Lung (tissue), 12 donors: Measurements from ENCODE around the gene SLC9A9. TPM values are rescaled to one million over a fixed set of nuclear protein-coding genes. Genes with fewer than 3 reads are reported as not detected.
"Not testable (repeated sequence)": the region's sequence is repeated elsewhere in the genome, so short reads cannot be mapped to it uniquely, and the experiment has no call there.

Experiments used
- ATAC-seq: fragments of 200-7000 bp; cut with Tn5 transposase; one replicate; pipeline ENCODE4 v1.9.1; 2020; ENCODE audit warnings: moderate number of reproducible peaks; ENCODE audit not compliant: insufficient read depth, low FRiP score
- DNase-seq, 3 donors: peaks; one replicate each; pipeline ENCODE4 v3.0.0-alpha.2; 2013 to 2017
- H3K27ac ChIP-seq, 2 donors: one replicate each; pipeline ENCODE4 v1.5.1; 2013; ENCODE audit warnings: mild to moderate bottlenecking in 2 of 2, moderate library complexity in 2 of 2, control low read depth in 1 of 2, inconsistent platforms in 1 of 2, low read depth in 1 of 2, low read length in 1 of 2
- H3K27me3 ChIP-seq, 3 donors: one replicate each; pipeline ENCODE4 v1.5.1; 2013; ENCODE audit warnings: low read length in 2 of 3; ENCODE audit not compliant: control insufficient read depth in 3 of 3, insufficient read depth in 3 of 3
- H3K36me3 ChIP-seq, 4 donors: one replicate each; pipeline ENCODE4 v1.5.1; 2013; ENCODE audit warnings: low read length in 4 of 4, mild to moderate bottlenecking in 1 of 4, moderate library complexity in 1 of 4; ENCODE audit not compliant: control insufficient read depth in 4 of 4, insufficient read depth in 4 of 4
- H3K4me1 ChIP-seq, 5 donors: one replicate each; pipeline ENCODE4 v1.5.1; 2013; ENCODE audit warnings: low read length in 5 of 5, mild to moderate bottlenecking in 2 of 5, moderate library complexity in 1 of 5; ENCODE audit not compliant: control insufficient read depth in 5 of 5, insufficient read depth in 5 of 5
- H3K4me3 ChIP-seq: one replicate; pipeline ENCODE4 v1.5.1; 2013; ENCODE audit warnings: mild to moderate bottlenecking, control low read depth, moderate library complexity
- H3K9ac ChIP-seq, 2 donors: one replicate each; pipeline ENCODE4 v1.5.1; 2013; ENCODE audit warnings: low read length in 2 of 2, control low read depth in 1 of 2; ENCODE audit not compliant: insufficient read depth in 1 of 2
- H3K9me3 ChIP-seq, 4 donors: one replicate each; pipeline ENCODE4 v1.5.1; 2013; ENCODE audit warnings: low read length in 3 of 4, mild to moderate bottlenecking in 1 of 4, moderate library complexity in 1 of 4; ENCODE audit not compliant: control insufficient read depth in 4 of 4, insufficient read depth in 3 of 4
- CTCF ChIP-seq: IDR thresholded peaks from 2 replicates; pipeline ENCODE4 v1.5.1; 2012; ENCODE audit warnings: mild to moderate bottlenecking; ENCODE audit errors: control extremely low read depth, extremely low read depth
- WGBS, 2 donors: extraction: QIAGEN DNeasy Blood & Tissue Kit; methylation state at CpG; one replicate each; pipeline ENCODE4 v1.1.7; 2013; 5-methylcytosine and 5-hydroxymethylcytosine counted together
- polyA plus RNA-seq, 2 donors: library from polyadenylated mRNA; stranded (reverse); fragments of 200-250 nt; gene quantifications; one replicate each; pipeline ENCODE4 v1.2.1, GENCODE V29; 2013
- total RNA-seq, 2 donors: library from RNA; depleted of rRNA in 1 of 2; stranded (reverse); fragments of >200 nt in 1 of 2; gene quantifications; one replicate each; pipeline ENCODE4 v1.2.1, GENCODE V29; 2014 to 2021
- donor health status: control.
- donor health status: control.
- donor health status: Bipolar disorder and iron deficiency.
- donor health status: healthy.
- donor health status: DM: yes; HTN: yes; CAD: no.

The SLC9A9 gene
- total and polyA plus RNA-seq, 4 donors: 2.2 to 66.3 (median 8.2) TPM

DNA sequence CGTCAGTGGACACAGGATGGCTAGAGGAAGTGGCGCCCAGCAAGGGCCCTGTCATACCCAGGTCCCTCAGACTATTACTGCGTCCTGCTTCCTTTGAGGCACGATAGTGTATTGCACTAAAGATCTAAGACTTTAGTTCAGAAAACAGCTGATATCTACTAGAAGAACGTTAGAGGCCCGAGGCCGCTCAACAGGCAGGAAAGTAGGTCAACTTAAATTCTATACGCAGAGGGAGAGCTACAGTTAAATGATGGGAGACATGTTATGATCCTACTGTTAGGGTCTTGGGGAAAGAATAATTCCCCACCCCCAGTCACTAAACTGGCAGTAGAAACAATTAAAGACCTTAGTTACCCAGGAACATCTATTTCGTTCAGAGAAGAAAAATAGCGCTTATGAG lies 410.9 kb downstream of the SLC9A9 start:
- H3K27ac ChIP-seq: no peak overlapping the region
- no peak for ATAC-seq
- whole genome bisulfite sequencing, 2 donors: 93 to 96% methylated on average over 10 of the region's 10 CpGs

DNA sequence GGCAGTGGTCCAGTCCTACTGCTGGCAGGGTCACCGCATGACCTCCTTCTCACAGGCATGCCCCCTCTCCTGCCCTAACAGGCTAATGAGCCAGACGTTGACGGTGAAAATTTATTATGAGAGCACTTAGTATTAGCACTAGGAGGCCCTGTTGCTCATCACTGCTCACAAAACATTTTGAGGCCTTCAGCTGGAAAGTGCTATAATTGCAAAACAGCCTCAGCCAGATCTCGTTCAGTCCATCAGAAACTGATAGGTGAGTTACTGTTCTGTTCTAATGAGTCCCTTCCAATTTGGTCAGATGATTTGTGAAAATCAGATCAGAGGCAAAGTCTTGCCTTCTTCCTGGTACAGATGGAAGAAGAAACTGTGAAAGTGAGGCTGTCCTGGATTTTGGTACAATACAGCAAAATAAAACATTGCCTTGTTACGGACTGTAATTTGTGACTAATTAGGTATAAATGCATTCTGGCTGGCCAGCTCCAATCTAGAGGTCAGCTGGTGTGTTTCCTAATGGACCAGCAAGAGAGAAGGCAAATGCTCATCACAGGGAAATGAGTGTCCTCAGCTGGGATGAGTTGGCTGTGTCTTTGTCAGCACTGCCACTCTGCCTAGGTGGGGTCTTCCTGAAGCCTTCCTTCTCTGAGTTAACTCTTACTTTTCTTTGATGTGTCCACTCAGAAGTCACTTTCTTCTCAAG lies 411.9 kb downstream of the SLC9A9 start:
- WGBS, 2 donors: 88 to 91% methylated on average over 5 of the region's 5 CpGs
- Histone ChIP-seq H3K4me1 (peaks cover 0 to 19% (median 6%) of the 10 kb centered on the region in 5 donors), H3K9ac (no peak overlapping the region), H3K9me3 (no peaks in the 10 kb centered on the region), H3K36me3 (no peaks in the 10 kb centered on the region), H3K27me3 (no peaks in the 10 kb centered on the region), H3K27ac (no peak overlapping the region), H3K4me3 (no peak overlapping the region)
- peak in 1 of 3 donors; percentile 50 for DNase-seq
- no peak for TF ChIP-seq CTCF
- no peak for ATAC-seq

More for the DNA sequence above, 410.9 kb downstream of the SLC9A9 start:
- TF ChIP-seq CTCF: no peak
- H3K9me3 ChIP-seq: no peaks in the 10 kb centered on the region
- H3K9ac ChIP-seq: no peak overlapping the region
- H3K4me1 ChIP-seq: peaks cover 0 to 12% (median 6%) of the 10 kb centered on the region in 5 donors
- no peak overlapping the region for H3K4me3 ChIP-seq
- H3K36me3 ChIP-seq: no peaks in the 10 kb centered on the region
- no peak for DNase-seq
- no peaks in the 10 kb centered on the region for H3K27me3 ChIP-seq

GRCh38 chr3:143433787-143434378 lies 414.4 kb downstream of the SLC9A9 start:
- Histone ChIP-seq H3K9ac (no peak overlapping the region), H3K27me3 (no peaks in the 10 kb centered on the region), H3K4me1 (peaks cover 0 to 19% (median 6%) of the 10 kb centered on the region in 5 donors), H3K36me3 (no peaks in the 10 kb centered on the region), H3K9me3 (no peaks in the 10 kb centered on the region), H3K27ac (no peak overlapping the region), H3K4me3 (no peak overlapping the region)
- DNase-seq (no peak), ATAC-seq (no peak)
- TF ChIP-seq CTCF: no peak
- WGBS, 2 donors: 77 to 79% methylated on average over 4 of the region's 4 CpGs

- not testable (repeated sequence) for H3K36me3 ChIP-seq, H3K9ac ChIP-seq, H3K27ac ChIP-seq, H3K4me3 ChIP-seq, H3K9me3 ChIP-seq, H3K27me3 ChIP-seq, ATAC-seq
- peak in 1 of 3 donors; percentile 45 for DNase-seq
- peaks cover 0 to 18% (median 4%) of the 10 kb centered on the region in 5 donors for H3K4me1 ChIP-seq
- WGBS, 2 donors: 75 to 79% methylated on average over 7 of the region's 7 CpGs
Measured at GRCh38 chr3:143431298-143431697, 417.0 kb downstream of the SLC9A9 start.
